CD4-positive, CD25-positive, alpha-beta regulatory T cell (primary cell): ENCODE results near the gene MGP. TPM values are rescaled to one million over a fixed set of nuclear protein-coding genes. Genes with fewer than 3 reads are reported as not detected.

Experiments
- ATAC-seq, 2 donors: fragments of 150-1000 bp; cut with Tn5 transposase; one replicate each; pipeline ENCODE4 v1.10.0; 2021; ENCODE audit warnings: low read depth in 2 of 2, moderate number of reproducible peaks in 2 of 2, moderate library complexity in 1 of 2
- DNase-seq, 3 donors: peaks; one replicate each; pipeline versions ENCODE4 v3.0.0 to v3.0.0-alpha.2; 2012 to 2022; ENCODE audit warnings: mixed read lengths in 1 of 3
- H3K27ac ChIP-seq: one replicate; pipeline ENCODE4 v1.7.0; 2013; ENCODE audit warnings: mild to moderate bottlenecking, low read length; ENCODE audit not compliant: insufficient read depth, poor library complexity, severe bottlenecking
- H3K27me3 ChIP-seq: one replicate; pipeline ENCODE4 v1.7.0; 2013; ENCODE audit warnings: low read length; ENCODE audit not compliant: control insufficient read depth, insufficient read depth
- H3K36me3 ChIP-seq: one replicate; pipeline ENCODE4 v1.7.0; 2013; ENCODE audit warnings: mild to moderate bottlenecking, low read length, moderate library complexity; ENCODE audit not compliant: control insufficient read depth, insufficient read depth
- H3K4me1 ChIP-seq: 2 replicates; pipeline ENCODE4 v1.7.0; 2013; ENCODE audit warnings: mild to moderate bottlenecking, low read length; ENCODE audit not compliant: insufficient read depth, control insufficient read depth, poor library complexity, severe bottlenecking
- H3K4me3 ChIP-seq: one replicate; pipeline ENCODE4 v1.7.0; 2013; ENCODE audit warnings: low read depth, mild to moderate bottlenecking, low read length, moderate library complexity
- H3K9me3 ChIP-seq, 2 experiments: 1 replicate in 1 of 2; 2 replicates in 1 of 2; pipeline ENCODE4 v1.7.0; 2013; ENCODE audit warnings: low read length in 2 of 2, mild to moderate bottlenecking in 1 of 2, moderate library complexity in 1 of 2; ENCODE audit not compliant: control insufficient read depth in 2 of 2
- H3K27ac Mint-ChIP-seq, 3 donors: one replicate each; pipeline ENCODE4 v1.8.0; 2020 to 2022; ENCODE audit warnings: mild to moderate bottlenecking in 3 of 3, mixed read lengths in 3 of 3, moderate library complexity in 2 of 3
- H3K27me3 Mint-ChIP-seq: one replicate; pipeline ENCODE4 v1.8.0; 2022; ENCODE audit warnings: mild to moderate bottlenecking, mixed read lengths
- H3K36me3 Mint-ChIP-seq: one replicate; pipeline ENCODE4 v1.8.0; 2020; ENCODE audit warnings: mixed read lengths
- H3K4me1 Mint-ChIP-seq, 4 donors: one replicate each; pipeline ENCODE4 v1.8.0; 2020 to 2022; ENCODE audit warnings: mixed read lengths in 4 of 4, mild to moderate bottlenecking in 1 of 4
- H3K4me3 Mint-ChIP-seq, 4 donors: one replicate each; pipeline ENCODE4 v1.8.0; 2020 to 2022; ENCODE audit warnings: mild to moderate bottlenecking in 4 of 4, mixed read lengths in 4 of 4, moderate library complexity in 3 of 4
- H3K9me3 Mint-ChIP-seq, 7 donors: one replicate each; pipeline ENCODE4 v1.8.0; 2020 to 2022; ENCODE audit warnings: mixed read lengths in 7 of 7, mild to moderate bottlenecking in 3 of 7, moderate library complexity in 2 of 7
- polyA plus RNA-seq, 4 donors: library from polyadenylated mRNA; unstranded; fragments of 300-500 nt; fragmentation: Illumina TruSeq; gene quantifications; one replicate each; pipeline ENCODE4 v1.2.3, GENCODE V29; 2021
- total RNA-seq: library from RNA; stranded (reverse); gene quantifications from one replicate; pipeline ENCODE4 v1.2.3, GENCODE V29; 2022

MGP gene
- total and polyA plus RNA-seq, 5 donors from 2014 or later, result 0.59 to 2.6 (median 0.64) TPM; not detected in 2

DNA sequence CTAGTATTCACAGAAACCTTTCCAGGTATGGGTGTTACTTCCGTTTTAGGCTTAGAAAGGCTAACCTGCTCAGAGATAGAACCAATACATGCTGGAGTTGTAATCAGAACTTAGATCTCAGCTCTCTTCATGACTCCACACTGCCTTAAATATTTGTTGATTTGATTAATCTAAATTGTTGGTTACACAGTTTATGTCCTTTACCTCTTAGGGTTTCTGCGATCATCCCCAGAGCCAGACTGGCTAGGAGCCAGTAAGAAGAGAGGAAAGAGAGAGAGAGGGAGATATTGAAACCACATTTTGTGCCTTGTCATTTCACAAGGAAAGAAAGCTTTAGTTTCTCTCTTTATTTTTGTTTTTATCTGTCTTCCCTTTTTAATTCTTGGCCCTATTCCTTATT lies 16.8 kb upstream of the MGP start:
- ATAC-seq, result no peak
- Mint-ChIP-seq H3K27me3 (no peaks in the 10 kb centered on the region), H3K36me3 (peaks cover 23% of the 10 kb centered on the region), H3K4me1 (peaks cover 9 to 35% (median 12%) of the 10 kb centered on the region in 4 donors), H3K9me3 (peaks cover 0 to 3% (median 0%) of the 10 kb centered on the region in 7 donors), H3K27ac (no peak overlapping the region), H3K4me3 (no peak overlapping the region)
- no peaks in the 10 kb centered on the region for H3K36me3 ChIP-seq
- no peak for DNase-seq
- no peaks in the 10 kb centered on the region for H3K9me3 ChIP-seq
- peaks cover 3% of the 10 kb centered on the region for H3K4me1 ChIP-seq
- no peak overlapping the region for H3K27ac ChIP-seq
- H3K4me3 ChIP-seq, result peak overlapping the region; percentile 20
- no peaks in the 10 kb centered on the region for H3K27me3 ChIP-seq

GRCh38 chr12:14901228-14901562 lies 15.5 kb upstream of the MGP start:
- Mint-ChIP-seq H3K27me3 (no peaks in the 10 kb centered on the region), H3K36me3 (peaks cover 14% of the 10 kb centered on the region), H3K27ac (no peak overlapping the region), H3K4me3 (no peak overlapping the region), H3K9me3 (peaks cover 0 to 2% (median 0%) of the 10 kb centered on the region in 7 donors), H3K4me1 (peaks cover 0 to 32% (median 12%) of the 10 kb centered on the region in 4 donors)
- no peaks in the 10 kb centered on the region for H3K9me3 ChIP-seq
- H3K4me3 ChIP-seq, result no peak overlapping the region
- H3K27me3 ChIP-seq, result no peaks in the 10 kb centered on the region
- no peak overlapping the region for H3K27ac ChIP-seq
- peaks cover 3% of the 10 kb centered on the region for H3K4me1 ChIP-seq
- DNase-seq (no peak), ATAC-seq (no peak)
- H3K36me3 ChIP-seq, result no peaks in the 10 kb centered on the region

- DNase-seq (no peak), ATAC-seq (no peak)
- Mint-ChIP-seq H3K4me1 (peaks cover 0 to 29% (median 11%) of the 10 kb centered on the region in 4 donors), H3K9me3 (no peaks in the 10 kb centered on the region), H3K27ac (no peak overlapping the region), H3K36me3 (peaks cover 14% of the 10 kb centered on the region), H3K4me3 (no peak overlapping the region), H3K27me3 (no peaks in the 10 kb centered on the region)
- H3K4me3 ChIP-seq, result no peak overlapping the region
- H3K36me3 ChIP-seq, result no peaks in the 10 kb centered on the region
- peaks cover 2% of the 10 kb centered on the region for H3K4me1 ChIP-seq
- H3K27ac ChIP-seq, result no peak overlapping the region
- no peaks in the 10 kb centered on the region for H3K27me3 ChIP-seq
- no peaks in the 10 kb centered on the region for H3K9me3 ChIP-seq
These were observed 15.0 kb upstream of the MGP start for GRCh38 chr12:14900521-14901227.

- H3K4me1 Mint-ChIP-seq, result no peaks in the 10 kb centered on the region
- H3K4me1 ChIP-seq, result no peaks in the 10 kb centered on the region
- H3K27ac Mint-ChIP-seq, result no peak overlapping the region
- ATAC-seq, result no peak
- H3K27ac ChIP-seq, result no peak overlapping the region
- no peaks in the 10 kb centered on the region for H3K9me3 ChIP-seq
- H3K36me3 Mint-ChIP-seq, result peaks cover 7% of the 10 kb centered on the region
- no peaks in the 10 kb centered on the region for H3K27me3 ChIP-seq
- no peak overlapping the region for H3K4me3 ChIP-seq
- no peak for DNase-seq
- peaks cover 0 to 3% (median 0%) of the 10 kb centered on the region in 7 donors for H3K9me3 Mint-ChIP-seq
- H3K27me3 Mint-ChIP-seq, result no peaks in the 10 kb centered on the region
- H3K36me3 ChIP-seq, result no peaks in the 10 kb centered on the region
- H3K4me3 Mint-ChIP-seq, result no peak overlapping the region
These were observed 11.0 kb upstream of the MGP start for GRCh38 chr12:14896521-14897169.

- no peak overlapping the region for H3K4me3 ChIP-seq
- peak overlapping the region in 1 of 3 donors; percentile 68 for H3K27ac Mint-ChIP-seq
- peaks cover 0 to 3% (median 0%) of the 10 kb centered on the region in 7 donors for H3K9me3 Mint-ChIP-seq
- H3K36me3 ChIP-seq, result no peaks in the 10 kb centered on the region
- ATAC-seq, result no peak
- no peaks in the 10 kb centered on the region for H3K4me1 Mint-ChIP-seq
- H3K27ac ChIP-seq, result no peak overlapping the region
- no peaks in the 10 kb centered on the region for H3K9me3 ChIP-seq
- no peak overlapping the region for H3K4me3 Mint-ChIP-seq
- peaks cover 3% of the 10 kb centered on the region for H3K27me3 ChIP-seq
- H3K27me3 Mint-ChIP-seq, result peaks cover 2% of the 10 kb centered on the region
- H3K36me3 Mint-ChIP-seq, result no peaks in the 10 kb centered on the region
- H3K4me1 ChIP-seq, result no peaks in the 10 kb centered on the region
- no peak for DNase-seq
These were observed 8.0 kb upstream of the MGP start for GRCh38 chr12:14893506-14894250.

DNA sequence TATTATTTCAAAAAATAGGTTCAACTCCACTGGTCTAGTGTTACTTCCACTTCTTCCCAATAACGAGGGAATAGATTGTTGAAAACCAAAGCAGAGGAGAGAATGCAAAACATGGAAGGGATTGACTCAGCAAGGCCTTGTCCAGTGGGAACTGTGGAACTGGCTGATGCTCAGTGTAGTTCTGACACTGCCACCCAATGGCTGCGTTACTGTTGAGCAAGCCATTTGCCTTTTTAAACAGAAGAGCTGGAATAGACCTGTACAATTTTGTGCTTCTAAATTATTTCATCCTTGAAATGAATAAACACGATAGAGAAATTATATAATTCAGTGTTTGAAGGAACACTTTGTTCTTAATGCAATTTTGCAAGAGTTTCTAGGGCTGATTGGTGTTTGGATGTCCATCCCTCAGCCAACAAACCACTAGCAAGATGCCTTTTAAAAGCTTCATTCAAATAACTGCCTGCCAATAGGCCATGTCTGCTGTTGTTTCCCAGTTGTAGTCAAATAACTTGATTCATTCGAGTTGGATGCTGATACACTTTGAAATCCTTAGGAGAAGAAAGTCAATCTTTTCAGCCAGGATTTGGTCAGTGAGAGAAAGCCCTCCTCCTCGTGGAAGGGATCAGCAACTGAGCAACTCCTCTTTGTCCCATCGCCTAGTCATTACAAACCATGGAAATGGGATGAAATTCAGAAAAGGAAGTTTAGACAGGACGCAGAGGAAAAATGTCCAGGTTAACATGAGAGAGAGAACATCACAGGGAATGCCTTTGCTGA lies 7.3 kb upstream of the MGP start:
- H3K27me3 Mint-ChIP-seq, result peaks cover 9% of the 10 kb centered on the region
- no peaks in the 10 kb centered on the region for H3K36me3 Mint-ChIP-seq
- H3K36me3 ChIP-seq, result no peaks in the 10 kb centered on the region
- H3K27ac ChIP-seq, result no peak overlapping the region
- H3K4me3 ChIP-seq, result no peak overlapping the region
- peaks cover 3% of the 10 kb centered on the region for H3K27me3 ChIP-seq
- no peak overlapping the region for H3K4me3 Mint-ChIP-seq
- H3K9me3 Mint-ChIP-seq, result peaks cover 0 to 3% (median 0%) of the 10 kb centered on the region in 7 donors
- DNase-seq (no peak), ATAC-seq (no peak)
- no peaks in the 10 kb centered on the region for H3K4me1 Mint-ChIP-seq
- H3K4me1 ChIP-seq, result no peaks in the 10 kb centered on the region
- no peaks in the 10 kb centered on the region for H3K9me3 ChIP-seq
- peak overlapping the region in 1 of 3 donors; percentile 68 for H3K27ac Mint-ChIP-seq

- Histone ChIP-seq H3K27ac (no peak overlapping the region), H3K9me3 (no peaks in the 10 kb centered on the region), H3K4me1 (no peaks in the 10 kb centered on the region), H3K36me3 (no peaks in the 10 kb centered on the region), H3K27me3 (peaks cover 3% of the 10 kb centered on the region), H3K4me3 (no peak overlapping the region)
- Mint-ChIP-seq H3K4me3 (no peak overlapping the region), H3K4me1 (peaks cover 0 to 9% (median 4%) of the 10 kb centered on the region in 4 donors), H3K27ac (no peak overlapping the region), H3K36me3 (no peaks in the 10 kb centered on the region), H3K9me3 (peaks cover 0 to 3% (median 0%) of the 10 kb centered on the region in 7 donors), H3K27me3 (peaks cover 27% of the 10 kb centered on the region)
- no peak for DNase-seq
- no peak for ATAC-seq
These were observed 5.0 kb upstream of the MGP start for GRCh38 chr12:14890701-14891100.
